Fibroblast of lung (primary cell): ENCODE measurements around the gene UBE2QL1. TPM values are rescaled to one million over a fixed set of nuclear protein-coding genes. Genes with fewer than 3 reads are reported as not detected.
A peak's percentile ranks its signal among the peaks of the same experiment; 100 is the strongest.

Experiments
- DNase-seq, 2 donors: peaks; one replicate each; pipeline versions ENCODE4 v3.0.0 to v3.0.0-alpha.2; 2010; ENCODE audit warnings: low read depth in 2 of 2
- H2AFZ ChIP-seq: 2 replicates; pipeline ENCODE4 v1.5.1; 2012; ENCODE audit warnings: low read length, control low read depth, inconsistent platforms
- H3K27ac ChIP-seq: 2 replicates; pipeline ENCODE4 v1.5.1; 2011; ENCODE audit warnings: low read length, control low read depth; ENCODE audit not compliant: insufficient read depth
- H3K27me3 ChIP-seq: 2 replicates; pipeline ENCODE4 v1.5.1; 2011; ENCODE audit warnings: mild to moderate bottlenecking, low read length; ENCODE audit not compliant: control insufficient read depth, insufficient read depth
- H3K36me3 ChIP-seq: 2 replicates; pipeline ENCODE4 v1.5.1; 2011; ENCODE audit warnings: low read length; ENCODE audit not compliant: control insufficient read depth, insufficient read depth
- H3K4me1 ChIP-seq: 2 replicates; pipeline ENCODE4 v1.5.1; 2011; ENCODE audit warnings: low read length; ENCODE audit not compliant: control insufficient read depth, insufficient read depth; ENCODE audit errors: extremely low read depth
- H3K4me2 ChIP-seq: 2 replicates; pipeline ENCODE4 v1.5.1; 2011; ENCODE audit warnings: low read length, control low read depth; ENCODE audit not compliant: insufficient read depth; ENCODE audit errors: extremely low read depth
- H3K4me3 ChIP-seq, 4 experiments: fragments of 200-600 bp in 1 of 4; sonication (generic) in 1 of 4; replicated peaks in 1 of 4; 2 replicates each; pipeline ENCODE4 v1.5.1; 2011 to 2016; ENCODE audit warnings: low read length in 4 of 4, low read depth in 3 of 4, mild to moderate bottlenecking in 3 of 4, control low read depth in 2 of 4, inconsistent platforms in 1 of 4, mixed read lengths in 1 of 4; ENCODE audit not compliant: insufficient read depth in 1 of 4; ENCODE audit errors: control extremely low read depth in 1 of 4
- H3K79me2 ChIP-seq: 2 replicates; pipeline ENCODE4 v1.5.1; 2012; ENCODE audit warnings: mild to moderate bottlenecking, low read length, inconsistent platforms; ENCODE audit not compliant: control insufficient read depth, insufficient read depth
- H3K9ac ChIP-seq: 2 replicates; pipeline ENCODE4 v1.5.1; 2011; ENCODE audit warnings: mild to moderate bottlenecking, low read length, control low read depth; ENCODE audit not compliant: insufficient read depth
- H3K9me3 ChIP-seq: 2 replicates; pipeline ENCODE4 v1.5.1; 2012; ENCODE audit warnings: low read depth, low read length; ENCODE audit not compliant: control insufficient read depth, insufficient read depth
- H4K20me1 ChIP-seq: 2 replicates; pipeline ENCODE4 v1.5.1; 2011; ENCODE audit warnings: low read length; ENCODE audit not compliant: control insufficient read depth, insufficient read depth; ENCODE audit errors: extremely low read depth
- EZH2 ChIP-seq: IDR thresholded peaks from 2 replicates; pipeline ENCODE4 v1.5.1; 2012; ENCODE audit warnings: low read length, control low read depth, mild to moderate bottlenecking; ENCODE audit errors: missing control alignments
- polyA plus RNA-seq, 2 donors: library from polyadenylated mRNA; depleted of rRNA in 1 of 2; stranded (reverse) in 1 of 2; unstranded in 1 of 2; fragments of >200 nt; gene quantifications; 2 replicates each; pipeline ENCODE4 v1.2.1, GENCODE V29; 2011 to 2012; ENCODE audit warnings: missing spikeins in 1 of 2
- total RNA-seq: library from RNA; depleted of rRNA; stranded (reverse); fragments of >200 nt; gene quantifications from 2 replicates; pipeline ENCODE4 v1.2.1, GENCODE V29; 2014
- TF ChIP-seq, protein P1 (sequence below), 2 donors: IDR thresholded peaks in 1 of 2; conservative IDR thresholded peaks in 1 of 2; 1 replicate in 1 of 2; 2 replicates in 1 of 2; pipeline ENCODE4 v1.5.1; 2011 to 2012; ENCODE audit warnings: low read length in 2 of 2, control low read depth in 1 of 2, inconsistent platforms in 1 of 2, low read depth in 1 of 2, mild to moderate bottlenecking in 1 of 2

Gene UBE2QL1
- total and polyA plus RNA-seq, 2 donors (not counting 1 experiment from before 2014, with no cell fraction given), result not detected

DNA sequence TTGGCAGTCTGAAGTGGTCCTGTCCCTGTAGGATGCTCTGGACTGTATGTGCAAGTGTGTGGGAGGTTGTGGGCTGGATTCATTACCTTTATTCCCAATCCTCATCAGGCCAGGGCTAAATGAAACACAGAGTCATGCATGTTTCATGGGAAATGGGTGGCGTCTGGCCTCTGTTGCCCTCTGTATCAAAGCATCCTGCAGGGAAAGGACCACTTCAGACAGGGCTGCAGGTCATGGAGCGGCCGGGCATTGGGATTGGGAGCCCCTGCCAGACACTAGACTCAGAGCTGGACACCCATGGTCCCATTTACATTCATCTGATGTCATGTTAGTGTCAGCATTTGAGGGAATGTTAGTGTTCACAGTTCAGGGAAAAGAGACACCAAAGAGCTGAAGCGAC, 53.8 kb downstream of the UBE2QL1 start:
- Histone ChIP-seq H3K27ac (no peak overlapping the region), H3K9ac (no peak overlapping the region), H4K20me1 (no peaks in the 10 kb centered on the region), H3K9me3 (no peaks in the 10 kb centered on the region), H3K4me1 (no peaks in the 10 kb centered on the region), H3K4me2 (no peak overlapping the region), H3K79me2 (no peaks in the 10 kb centered on the region), H3K36me3 (no peaks in the 10 kb centered on the region), H2AFZ (no peak overlapping the region), H3K27me3 (no peaks in the 10 kb centered on the region), H3K4me3 (no peak overlapping the region)
- DNase-seq, result no peak
- TF ChIP-seq, protein P1, sequence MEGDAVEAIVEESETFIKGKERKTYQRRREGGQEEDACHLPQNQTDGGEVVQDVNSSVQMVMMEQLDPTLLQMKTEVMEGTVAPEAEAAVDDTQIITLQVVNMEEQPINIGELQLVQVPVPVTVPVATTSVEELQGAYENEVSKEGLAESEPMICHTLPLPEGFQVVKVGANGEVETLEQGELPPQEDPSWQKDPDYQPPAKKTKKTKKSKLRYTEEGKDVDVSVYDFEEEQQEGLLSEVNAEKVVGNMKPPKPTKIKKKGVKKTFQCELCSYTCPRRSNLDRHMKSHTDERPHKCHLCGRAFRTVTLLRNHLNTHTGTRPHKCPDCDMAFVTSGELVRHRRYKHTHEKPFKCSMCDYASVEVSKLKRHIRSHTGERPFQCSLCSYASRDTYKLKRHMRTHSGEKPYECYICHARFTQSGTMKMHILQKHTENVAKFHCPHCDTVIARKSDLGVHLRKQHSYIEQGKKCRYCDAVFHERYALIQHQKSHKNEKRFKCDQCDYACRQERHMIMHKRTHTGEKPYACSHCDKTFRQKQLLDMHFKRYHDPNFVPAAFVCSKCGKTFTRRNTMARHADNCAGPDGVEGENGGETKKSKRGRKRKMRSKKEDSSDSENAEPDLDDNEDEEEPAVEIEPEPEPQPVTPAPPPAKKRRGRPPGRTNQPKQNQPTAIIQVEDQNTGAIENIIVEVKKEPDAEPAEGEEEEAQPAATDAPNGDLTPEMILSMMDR (conservative IDR thresholded peaks at IDR 0.05 in 1 of 2, IDR thresholded peaks at IDR 0.05 in 1 of 2; ENCODE audit: low read depth in 1 of 2, low read length in 2 of 2), result no peak
- TF ChIP-seq EZH2, result no peak

- no peaks in the 10 kb centered on the region for H3K4me1 ChIP-seq
Measured at GRCh38 chr5:6503342-6503741, 54.7 kb downstream of the UBE2QL1 start.

GRCh38 chr5:6504677-6505415, 56.2 kb downstream of the UBE2QL1 start:
- Histone ChIP-seq H3K9ac (no peak overlapping the region), H3K36me3 (no peaks in the 10 kb centered on the region), H4K20me1 (no peaks in the 10 kb centered on the region), H3K27me3 (no peaks in the 10 kb centered on the region), H3K9me3 (no peaks in the 10 kb centered on the region), H3K4me1 (no peaks in the 10 kb centered on the region), H3K79me2 (no peaks in the 10 kb centered on the region), H3K4me3 (no peak overlapping the region), H3K4me2 (no peak overlapping the region), H3K27ac (no peak overlapping the region), H2AFZ (no peak overlapping the region)
- peak in 1 of 2 donors; percentile 40 for DNase-seq
- TF ChIP-seq, protein P1 (conservative IDR thresholded peaks at IDR 0.05 in 1 of 2, IDR thresholded peaks at IDR 0.05 in 1 of 2; ENCODE audit: low read depth in 1 of 2, low read length in 2 of 2), result no peak
- no peak for TF ChIP-seq EZH2

More at GRCh38 chr5:6503342-6503741, 54.7 kb downstream of the UBE2QL1 start:
- Histone ChIP-seq H3K27me3 (no peaks in the 10 kb centered on the region), H3K27ac (no peak overlapping the region), H3K79me2 (no peaks in the 10 kb centered on the region), H3K9me3 (no peaks in the 10 kb centered on the region), H4K20me1 (no peaks in the 10 kb centered on the region), H2AFZ (no peak overlapping the region), H3K4me3 (no peak overlapping the region), H3K36me3 (no peaks in the 10 kb centered on the region), H3K4me2 (no peak overlapping the region), H3K9ac (no peak overlapping the region)
- DNase-seq, result no peak
- no peak for TF ChIP-seq EZH2
- TF ChIP-seq, protein P1 (conservative IDR thresholded peaks at IDR 0.05 in 1 of 2, IDR thresholded peaks at IDR 0.05 in 1 of 2; ENCODE audit: low read depth in 1 of 2, low read length in 2 of 2), result no peak
